Effector memory CD4-positive, alpha-beta T cell (primary cell): ENCODE results near the gene CSF1.

Experiments
- DNase-seq, 3 donors: peaks; one replicate each; pipeline ENCODE4 v3.0.0-alpha.2; 2020
- H3K27ac ChIP-seq: 2 replicates; pipeline ENCODE4 v1.7.0; 2013; ENCODE audit warnings: mild to moderate bottlenecking, low read length, moderate library complexity; ENCODE audit not compliant: insufficient read depth, poor library complexity, severe bottlenecking
- H3K27me3 ChIP-seq: replicated peaks from 2 replicates; pipeline ENCODE4 v1.7.0; 2013; ENCODE audit warnings: mild to moderate bottlenecking, low read length; ENCODE audit not compliant: insufficient read depth, control insufficient read depth, poor library complexity, severe bottlenecking
- H3K36me3 ChIP-seq: 2 replicates; pipeline ENCODE4 v1.7.0; 2013; ENCODE audit warnings: mild to moderate bottlenecking, low read length, moderate library complexity; ENCODE audit not compliant: control insufficient read depth, insufficient read depth
- H3K4me1 ChIP-seq: 2 replicates; pipeline ENCODE4 v1.7.0; 2013; ENCODE audit warnings: low read length, mild to moderate bottlenecking; ENCODE audit not compliant: control insufficient read depth, insufficient read depth, poor library complexity, severe bottlenecking
- H3K4me3 ChIP-seq: 2 replicates; pipeline ENCODE4 v1.7.0; 2013; ENCODE audit warnings: low read length, low read depth, mild to moderate bottlenecking; ENCODE audit not compliant: insufficient read depth, poor library complexity, severe bottlenecking
- H3K9me3 ChIP-seq: 2 replicates; pipeline ENCODE4 v1.7.0; 2013; ENCODE audit warnings: mild to moderate bottlenecking, low read length, moderate library complexity; ENCODE audit not compliant: control insufficient read depth

Gene CSF1

GRCh38 chr1:109909561-109909960 is 1.1 kb upstream of the CSF1 start:
- H3K36me3 ChIP-seq: no peaks in the 10 kb centered on the region
- no peak overlapping the region for H3K4me3 ChIP-seq
- DNase-seq: no peak
- H3K27ac ChIP-seq: peak overlapping the region; percentile 67
- H3K27me3 ChIP-seq: no peaks in the 10 kb centered on the region
- H3K9me3 ChIP-seq: no peaks in the 10 kb centered on the region
- H3K4me1 ChIP-seq: peaks cover 48% of the 10 kb centered on the region

GRCh38 chr1:109910963-109911798 is 532 bp downstream of the CSF1 start:
- peaks cover 41% of the 10 kb centered on the region for H3K4me1 ChIP-seq
- DNase-seq: no peak
- H3K27ac ChIP-seq: peak overlapping the region; percentile 67

GRCh38 chr1:109912214-109912861 is 1.7 kb downstream of the CSF1 start:
- peaks cover 30% of the 10 kb centered on the region for H3K4me1 ChIP-seq
- H3K36me3 ChIP-seq: peaks cover 14% of the 10 kb centered on the region
- H3K27ac ChIP-seq: peak overlapping the region; percentile 40
- no peaks in the 10 kb centered on the region for H3K9me3 ChIP-seq
- peak overlapping the region; percentile 73 for H3K4me3 ChIP-seq
- no peaks in the 10 kb centered on the region for H3K27me3 ChIP-seq
- no peak for DNase-seq

More at GRCh38 chr1:109910963-109911798, 532 bp downstream of the CSF1 start:
- Histone ChIP-seq H3K27me3 (no peaks in the 10 kb centered on the region), H3K36me3 (peaks cover 2% of the 10 kb centered on the region), H3K9me3 (no peaks in the 10 kb centered on the region), H3K4me3 (peak overlapping the region; percentile 77)

DNA sequence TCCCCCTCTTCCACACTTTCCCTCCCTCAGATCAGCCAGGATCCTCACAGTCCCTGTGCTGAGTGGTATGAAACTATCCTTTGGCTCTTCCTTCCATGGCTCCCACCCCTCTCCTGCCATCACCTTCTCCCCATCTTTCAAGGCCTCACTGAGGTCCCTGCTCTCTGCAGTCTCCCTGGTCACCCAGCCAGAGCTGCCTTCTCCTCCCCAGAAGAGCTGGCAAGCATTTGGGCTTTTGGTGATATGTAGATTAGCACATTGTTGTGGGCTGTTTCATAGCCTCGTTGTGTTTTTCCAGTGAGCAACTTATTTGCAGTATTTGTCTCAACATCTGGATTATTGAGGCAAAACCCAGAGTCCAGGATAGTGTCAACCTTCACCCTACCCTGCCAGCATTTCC is 2.2 kb downstream of the CSF1 start:
- peaks cover 26% of the 10 kb centered on the region for H3K4me1 ChIP-seq
- peaks cover 19% of the 10 kb centered on the region for H3K36me3 ChIP-seq
- no peaks in the 10 kb centered on the region for H3K27me3 ChIP-seq
- H3K27ac ChIP-seq: peak overlapping the region; percentile 21
- no peak for DNase-seq
- no peaks in the 10 kb centered on the region for H3K9me3 ChIP-seq
- peak overlapping the region; percentile 73 for H3K4me3 ChIP-seq

GRCh38 chr1:109913360-109913879 is 2.8 kb downstream of the CSF1 start:
- H3K36me3 ChIP-seq: peaks cover 25% of the 10 kb centered on the region
- no peaks in the 10 kb centered on the region for H3K27me3 ChIP-seq
- no peak for DNase-seq
- no peaks in the 10 kb centered on the region for H3K9me3 ChIP-seq
- H3K4me3 ChIP-seq: peak overlapping the region; percentile 2
- H3K27ac ChIP-seq: peak overlapping the region; percentile 21
- peaks cover 26% of the 10 kb centered on the region for H3K4me1 ChIP-seq

DNA sequence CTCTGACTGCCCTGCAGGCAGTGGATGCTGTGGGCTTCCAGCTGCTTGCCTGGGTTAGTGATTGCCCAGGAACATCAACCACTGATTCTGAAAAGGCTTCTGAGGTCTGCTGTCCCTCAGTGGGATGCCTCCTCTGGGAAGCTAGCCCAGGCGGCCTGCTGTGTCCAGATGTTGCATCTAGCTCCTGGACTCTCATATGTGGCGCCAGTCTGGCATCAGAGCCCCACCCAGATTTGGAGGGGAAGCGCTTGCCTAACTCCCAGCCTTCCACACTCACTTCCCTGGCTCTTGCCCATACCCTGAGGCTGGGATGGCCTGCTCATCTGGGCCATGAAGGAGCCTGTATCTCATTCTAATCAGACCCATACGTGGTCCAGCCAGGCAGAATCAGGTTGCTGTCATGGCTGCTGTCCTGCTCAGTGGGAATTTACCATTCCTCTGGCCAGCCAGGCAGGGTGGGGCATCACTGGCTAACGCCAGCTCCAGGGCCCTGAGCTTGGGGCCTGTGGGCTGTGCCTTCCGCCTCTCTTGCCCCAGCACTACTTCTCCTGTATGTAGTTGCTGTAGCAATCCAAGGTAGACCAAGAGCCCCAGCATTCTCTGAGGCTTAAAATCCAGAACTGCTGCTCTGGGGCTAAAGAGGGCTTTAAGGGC is 4.1 kb downstream of the CSF1 start:
- Histone ChIP-seq H3K4me1 (peaks cover 26% of the 10 kb centered on the region), H3K27ac (peak overlapping the region; percentile 0), H3K9me3 (no peaks in the 10 kb centered on the region), H3K27me3 (no peaks in the 10 kb centered on the region), H3K4me3 (no peak overlapping the region), H3K36me3 (peaks cover 31% of the 10 kb centered on the region)
- DNase-seq: no peak

GRCh38 chr1:109917051-109917767 is 6.6 kb downstream of the CSF1 start:
- Histone ChIP-seq H3K9me3 (no peaks in the 10 kb centered on the region), H3K4me1 (peaks cover 25% of the 10 kb centered on the region), H3K36me3 (peaks cover 49% of the 10 kb centered on the region), H3K27ac (no peak overlapping the region), H3K27me3 (no peaks in the 10 kb centered on the region), H3K4me3 (no peak overlapping the region)
- no peak for DNase-seq

DNA sequence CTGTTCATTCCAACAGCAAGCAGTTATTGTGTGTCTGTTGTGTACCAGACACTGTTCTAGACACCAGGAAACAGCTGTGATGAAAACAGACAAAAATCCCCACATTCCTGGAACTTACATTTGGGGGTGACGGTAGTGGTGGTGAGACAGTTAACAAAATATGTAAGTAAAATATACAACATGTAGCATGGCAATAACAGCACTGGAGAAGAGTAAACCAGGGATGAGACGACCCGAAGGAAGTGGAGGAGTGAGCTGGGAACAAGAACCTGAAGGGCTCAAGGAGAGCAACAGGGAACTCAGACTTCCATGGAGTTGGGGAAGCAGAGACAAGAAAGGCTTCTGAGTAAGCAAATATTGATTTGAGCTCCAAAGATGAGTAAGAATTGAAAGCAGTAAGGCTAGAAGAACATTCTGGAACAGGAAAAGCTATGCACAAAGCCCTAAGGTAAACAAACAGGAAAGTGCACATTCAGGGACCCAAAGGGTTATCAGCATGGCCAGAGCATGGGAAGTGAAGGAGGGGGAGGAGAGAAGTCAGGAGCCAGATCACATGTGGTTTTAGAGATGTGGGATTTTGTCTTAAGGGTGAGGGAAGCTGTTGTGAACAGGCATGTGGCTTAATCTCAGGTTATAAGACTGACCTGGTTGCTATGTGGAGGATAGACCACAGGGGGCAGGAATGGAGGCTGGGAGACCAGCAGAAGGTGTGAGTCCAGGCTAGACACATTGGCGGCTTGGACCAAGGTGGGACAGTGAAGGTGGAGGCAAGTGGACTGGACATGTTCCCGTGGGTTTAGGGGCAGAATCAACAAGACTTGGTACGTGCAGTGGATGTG is 7.3 kb downstream of the CSF1 start:
- no peak overlapping the region for H3K27ac ChIP-seq
- DNase-seq: no peak
- peaks cover 17% of the 10 kb centered on the region for H3K4me1 ChIP-seq
- H3K27me3 ChIP-seq: no peaks in the 10 kb centered on the region
- no peaks in the 10 kb centered on the region for H3K9me3 ChIP-seq
- H3K36me3 ChIP-seq: peaks cover 57% of the 10 kb centered on the region
- no peak overlapping the region for H3K4me3 ChIP-seq

DNA sequence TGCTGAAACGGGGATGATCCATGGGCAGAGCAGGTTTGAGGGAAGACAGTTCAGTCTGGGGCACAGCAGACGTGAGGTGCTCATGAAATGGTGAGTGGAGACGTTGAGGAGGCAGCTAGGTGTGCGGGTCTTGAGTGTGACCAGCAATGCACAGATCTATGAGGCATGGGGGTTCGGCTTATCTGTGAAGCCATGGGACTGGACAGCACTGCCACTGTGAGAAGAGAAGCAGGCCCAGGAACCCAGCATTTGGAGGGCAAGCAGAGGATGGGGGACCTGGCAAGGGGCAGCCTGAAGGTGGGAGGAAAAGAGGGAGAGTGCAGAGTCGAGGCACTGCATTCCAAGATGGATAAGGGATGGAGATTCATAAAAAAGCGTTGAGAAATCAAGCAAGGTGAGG is 8.0 kb downstream of the CSF1 start:
- no peak overlapping the region for H3K27ac ChIP-seq
- DNase-seq: no peak
- peaks cover 10% of the 10 kb centered on the region for H3K4me1 ChIP-seq
- H3K9me3 ChIP-seq: no peaks in the 10 kb centered on the region
- peaks cover 64% of the 10 kb centered on the region for H3K36me3 ChIP-seq
- H3K27me3 ChIP-seq: no peaks in the 10 kb centered on the region
- H3K4me3 ChIP-seq: no peak overlapping the region
